Stimulated activated CD8-positive, alpha-beta memory T cell treated with anti-CD3 and anti-CD28 coated beads, Interleukin-15, amount 100 ng/mL, for 48 hours (primary cell): ENCODE measurements around the gene MTRFR.
"Not testable (repeated sequence)": the region's sequence is repeated elsewhere in the genome, so short reads cannot be mapped to it uniquely, and the experiment has no call there.

ENCODE experiments used
- DNase-seq, 2 donors: peaks; one replicate each; pipeline ENCODE4 v3.0.0-alpha.2; 2020; ENCODE audit warnings: low read depth in 2 of 2

Gene MTRFR

DNA sequence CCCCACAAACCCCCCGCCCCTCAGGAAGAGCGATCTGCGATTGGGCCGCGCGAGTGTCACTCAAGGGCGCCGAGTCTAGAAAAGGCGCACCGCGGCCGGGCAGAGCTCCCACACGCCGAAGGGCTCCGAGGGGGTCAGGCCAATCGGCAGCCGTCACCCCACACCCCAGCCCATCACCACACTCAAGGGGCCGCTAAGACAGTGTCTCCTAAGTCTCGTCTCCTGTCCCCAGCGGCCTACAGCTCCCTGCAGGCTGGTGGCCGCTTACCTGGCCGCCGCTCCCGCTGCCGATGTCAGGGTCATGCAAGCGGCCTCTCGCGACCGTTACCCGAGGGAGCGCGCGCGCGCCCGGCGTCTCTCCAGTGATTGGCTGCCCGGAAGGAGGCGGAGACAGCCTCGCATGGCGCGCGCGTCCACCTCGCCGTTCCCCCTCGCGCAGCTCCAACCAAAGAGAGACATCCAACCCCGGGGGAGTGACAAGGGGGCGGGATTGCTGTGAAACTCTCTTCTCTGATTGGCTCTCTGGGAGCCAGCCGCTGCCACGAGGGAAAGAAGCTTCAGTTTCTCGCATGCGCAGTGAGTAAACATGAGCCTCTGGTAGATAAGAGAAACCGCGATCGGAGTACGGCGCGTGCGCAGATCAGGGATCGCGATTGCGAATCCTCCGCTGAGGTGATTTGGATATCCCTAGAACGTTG is at the start of gene MTRFR, which contains the start of gene MPHOSPH9:
MTRFR (plus strand) TSS at position 630 of the 698 bp plus-strand sequence. CDS start 20,239 bp downstream, outside the sequence.
MPHOSPH9 (minus strand) TSS at position 335 of the 698 bp plus-strand sequence. CDS start 2,777 bp downstream, outside the sequence.
- peak; percentile 98 to 99 for DNase-seq

DNA sequence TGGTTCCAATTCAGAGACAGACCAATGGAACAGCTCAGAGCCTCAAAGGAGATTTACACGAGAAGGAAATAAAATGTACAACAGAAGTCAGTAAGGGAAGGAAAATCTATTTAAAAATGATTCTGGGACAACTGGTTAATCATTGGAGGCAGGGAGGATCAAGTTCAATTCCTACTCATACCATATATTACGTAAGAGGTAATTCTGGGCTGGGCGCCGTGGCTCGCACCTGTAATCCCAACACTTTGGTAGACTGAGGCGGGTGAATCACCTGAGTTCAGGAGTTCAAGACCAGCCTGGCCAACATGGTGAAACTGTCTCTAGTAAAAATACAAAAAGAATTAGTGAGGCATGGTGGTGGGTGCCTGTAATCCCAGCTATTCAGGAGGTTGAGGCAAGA is 45.6 kb upstream of the MTRFR start:
- no peak for DNase-seq

DNA sequence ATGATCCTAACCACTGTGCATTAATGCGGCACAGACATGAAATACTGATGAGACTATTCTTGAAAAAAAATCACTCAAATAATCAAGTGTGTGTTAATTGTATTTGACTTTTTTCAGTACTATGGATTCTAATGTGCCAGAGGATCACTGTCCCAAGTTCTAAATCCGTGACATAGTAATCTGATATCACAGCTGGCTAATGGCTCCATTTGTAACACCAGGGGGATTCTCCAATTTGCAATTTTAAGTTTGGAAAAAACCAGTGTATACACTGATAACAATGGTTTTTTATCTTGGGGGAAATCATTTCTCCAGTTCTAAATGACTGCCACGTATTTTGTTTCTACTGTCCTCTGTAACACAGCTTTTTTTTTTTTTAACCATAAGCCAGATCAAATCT is 33.3 kb upstream of the MTRFR start:
- DNase-seq = no peak

DNA sequence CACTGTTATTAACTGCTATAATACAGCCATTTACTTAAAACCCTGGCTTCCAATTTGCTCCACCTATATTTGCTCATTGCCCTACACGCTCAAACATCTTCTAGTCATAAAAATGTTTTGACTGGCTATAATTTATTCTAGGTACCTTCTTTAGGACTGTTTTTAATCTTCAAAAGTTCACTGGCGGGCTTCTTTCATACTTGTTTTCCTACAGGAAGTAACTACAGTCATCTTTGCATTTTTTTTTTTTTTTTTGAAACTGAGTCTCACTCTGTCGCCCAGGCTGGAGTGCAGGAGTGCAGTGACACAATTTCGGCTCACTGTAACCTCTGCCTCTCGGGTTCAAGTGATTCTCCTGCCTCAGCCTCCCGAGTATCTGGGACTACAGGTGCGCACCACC is 32.8 kb upstream of the MTRFR start:
- DNase-seq = no peak

DNA sequence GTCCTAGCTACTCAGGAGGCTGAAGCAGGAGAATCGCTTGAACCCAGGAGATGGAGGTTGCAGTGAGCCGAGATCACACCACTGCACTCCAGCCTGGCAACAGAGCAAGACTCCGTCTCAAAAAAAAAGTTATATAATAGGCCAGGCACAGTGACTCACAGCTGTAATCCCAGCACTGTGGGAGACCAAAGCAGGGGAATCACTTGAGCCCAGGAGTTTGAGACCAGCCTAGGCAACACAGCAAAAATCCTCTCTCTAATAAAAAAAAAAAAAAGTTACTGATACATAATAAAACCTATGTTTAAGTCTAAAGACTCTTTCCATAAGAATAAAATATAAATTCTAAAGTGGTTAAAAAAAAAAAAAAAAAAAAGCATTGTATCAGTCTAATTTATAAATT is 26.4 kb upstream of the MTRFR start:
- DNase-seq = not testable (repeated sequence)

DNA sequence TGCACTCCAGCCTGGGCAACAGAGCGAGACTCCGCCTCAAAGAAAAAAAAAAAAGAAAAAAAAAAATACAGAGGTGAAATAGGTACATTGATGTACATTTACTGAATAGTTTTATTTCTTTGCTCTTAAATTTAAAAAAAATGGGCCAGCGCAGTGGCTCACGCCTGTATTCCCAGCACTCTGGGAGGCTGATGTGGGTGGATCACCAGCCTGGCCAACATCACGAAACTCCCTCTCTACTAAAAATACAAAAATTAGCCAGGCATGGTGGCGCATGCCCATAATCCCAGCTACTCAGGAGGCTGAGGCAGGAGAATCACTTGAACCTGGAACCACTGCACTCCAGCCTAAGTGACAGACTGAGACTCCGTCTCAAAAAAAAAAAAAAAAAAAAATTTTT is 25.4 kb upstream of the MTRFR start:
- not testable (repeated sequence) for DNase-seq

DNA sequence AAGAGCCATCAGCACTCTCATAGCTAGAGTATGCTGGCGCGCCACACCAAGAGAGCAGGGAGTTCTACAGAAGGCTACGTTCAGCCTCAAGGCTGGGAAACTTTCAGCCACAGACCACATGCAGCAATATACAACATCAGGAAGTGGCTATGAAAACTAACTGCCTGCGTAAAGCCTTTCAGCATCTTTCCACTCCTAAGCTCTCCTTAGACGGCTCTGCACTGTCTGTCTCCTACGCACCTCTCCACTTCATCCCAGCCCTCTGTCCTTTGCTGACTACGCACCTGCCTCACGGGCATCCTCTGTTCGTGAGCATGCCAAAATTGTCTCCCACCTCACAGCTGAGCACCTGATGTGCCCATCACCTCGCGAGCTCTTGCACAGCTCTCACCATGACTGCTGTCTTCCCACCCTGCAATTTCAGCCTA is 10.0 kb upstream of the MTRFR start:
- peak; percentile 47 to 59 for DNase-seq

DNA sequence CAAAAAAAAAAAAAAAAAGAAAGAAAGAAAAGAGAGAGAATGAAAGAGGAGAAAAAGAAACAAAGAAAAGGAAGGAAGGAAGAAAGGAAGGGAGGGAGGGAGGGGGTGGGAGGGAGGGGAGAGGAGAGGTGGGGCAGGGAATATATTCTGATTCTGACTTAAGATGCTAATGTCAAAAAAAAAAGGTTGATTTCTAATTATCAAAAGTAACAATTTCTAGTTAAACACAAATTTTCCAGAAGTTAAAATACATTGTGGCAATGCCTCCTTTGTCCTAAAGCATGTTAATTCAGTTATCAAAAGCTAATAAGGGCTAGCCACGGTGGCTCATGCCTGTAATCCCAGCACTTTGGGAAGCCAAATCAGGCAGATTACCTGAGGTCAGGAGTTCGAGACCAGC is 7.8 kb upstream of the MTRFR start:
- no peak for DNase-seq

DNA sequence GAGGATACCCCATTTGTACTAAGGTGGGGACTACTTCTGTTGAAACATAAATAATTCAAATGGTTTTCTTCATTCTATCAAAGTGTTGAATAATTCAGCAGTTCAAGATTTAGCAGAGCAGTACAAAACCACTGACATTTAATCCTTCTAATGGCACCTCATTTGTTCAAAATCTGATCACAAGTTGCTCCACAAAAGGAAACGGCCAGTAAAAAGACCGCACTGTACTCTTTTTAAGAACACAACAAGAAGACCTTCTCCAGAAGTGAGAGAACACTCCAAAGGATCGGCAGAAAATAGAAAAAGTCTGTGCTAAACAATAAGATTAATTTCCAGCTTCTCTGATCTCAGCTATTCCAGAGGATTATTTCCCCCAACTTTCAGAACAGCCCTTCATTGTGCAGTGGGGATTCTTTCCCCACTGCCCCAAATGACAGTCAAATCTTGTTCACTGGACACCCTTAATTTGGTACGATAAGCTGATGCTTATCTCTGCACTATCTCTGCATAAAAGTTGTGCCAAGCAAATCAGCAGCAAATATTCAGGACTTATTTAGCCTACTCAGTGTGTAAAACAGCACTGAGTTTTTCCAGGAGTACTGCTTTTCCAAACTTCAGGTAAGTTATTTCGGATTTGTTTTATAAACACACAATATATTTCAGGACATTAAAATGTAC is 5.5 kb upstream of the MTRFR start:
- DNase-seq = no peak

DNA sequence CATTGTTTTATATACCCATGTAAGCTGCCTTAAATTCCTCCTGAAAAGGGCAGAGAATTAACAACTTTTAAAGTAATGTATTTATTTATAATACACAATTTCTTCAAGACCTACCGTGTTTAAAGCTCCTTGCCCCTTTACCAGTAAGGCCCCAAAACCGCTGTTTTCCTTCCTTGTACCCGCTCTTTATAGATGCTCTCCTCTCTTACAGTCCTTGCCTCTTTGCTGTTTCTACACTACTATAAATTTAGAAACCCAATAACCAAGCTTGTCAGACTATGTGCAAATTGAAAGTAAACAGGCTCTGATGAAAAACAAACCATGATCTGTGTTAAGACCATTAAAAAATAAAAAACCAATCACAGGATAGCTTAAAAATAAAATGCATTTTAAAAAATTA is 4.2 kb upstream of the MTRFR start:
- no peak for DNase-seq

DNA sequence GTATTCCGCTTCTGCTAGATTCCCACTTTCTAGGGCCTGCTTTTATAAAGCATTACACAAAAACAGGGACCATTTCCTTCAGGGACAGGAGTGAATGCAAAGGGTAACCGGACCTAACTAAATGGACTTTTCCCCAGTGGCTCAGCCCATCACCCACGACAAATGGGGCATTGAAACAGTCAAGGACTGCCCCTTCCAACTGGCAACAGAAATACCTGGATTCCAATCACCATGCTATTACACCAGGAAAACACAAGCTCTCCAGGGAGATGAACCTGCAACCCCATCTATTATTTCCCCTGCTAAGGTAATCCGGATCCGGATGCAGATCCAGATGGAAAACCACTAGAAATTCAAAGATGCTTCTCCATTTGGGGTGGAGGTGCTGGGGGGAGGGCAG is 1.3 kb upstream of the MTRFR start:
- no peak for DNase-seq

DNA sequence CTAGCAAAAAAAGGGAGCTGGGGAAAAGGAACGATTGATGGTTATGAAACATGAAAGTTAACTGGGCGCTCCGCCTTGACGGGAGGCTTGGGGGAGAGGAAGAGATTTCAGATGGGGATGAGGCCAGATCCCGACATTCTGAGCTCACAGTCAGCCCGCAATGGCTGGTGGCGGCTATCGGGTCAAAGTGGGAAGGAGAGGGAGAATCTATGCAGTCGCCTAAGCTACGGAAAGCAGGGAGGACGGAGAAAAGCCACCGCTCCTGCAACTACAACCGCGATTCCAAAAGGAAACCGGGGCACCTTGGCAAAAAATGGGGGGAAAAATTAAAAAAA is 797 bp upstream of the MTRFR start:
- DNase-seq = no peak

DNA sequence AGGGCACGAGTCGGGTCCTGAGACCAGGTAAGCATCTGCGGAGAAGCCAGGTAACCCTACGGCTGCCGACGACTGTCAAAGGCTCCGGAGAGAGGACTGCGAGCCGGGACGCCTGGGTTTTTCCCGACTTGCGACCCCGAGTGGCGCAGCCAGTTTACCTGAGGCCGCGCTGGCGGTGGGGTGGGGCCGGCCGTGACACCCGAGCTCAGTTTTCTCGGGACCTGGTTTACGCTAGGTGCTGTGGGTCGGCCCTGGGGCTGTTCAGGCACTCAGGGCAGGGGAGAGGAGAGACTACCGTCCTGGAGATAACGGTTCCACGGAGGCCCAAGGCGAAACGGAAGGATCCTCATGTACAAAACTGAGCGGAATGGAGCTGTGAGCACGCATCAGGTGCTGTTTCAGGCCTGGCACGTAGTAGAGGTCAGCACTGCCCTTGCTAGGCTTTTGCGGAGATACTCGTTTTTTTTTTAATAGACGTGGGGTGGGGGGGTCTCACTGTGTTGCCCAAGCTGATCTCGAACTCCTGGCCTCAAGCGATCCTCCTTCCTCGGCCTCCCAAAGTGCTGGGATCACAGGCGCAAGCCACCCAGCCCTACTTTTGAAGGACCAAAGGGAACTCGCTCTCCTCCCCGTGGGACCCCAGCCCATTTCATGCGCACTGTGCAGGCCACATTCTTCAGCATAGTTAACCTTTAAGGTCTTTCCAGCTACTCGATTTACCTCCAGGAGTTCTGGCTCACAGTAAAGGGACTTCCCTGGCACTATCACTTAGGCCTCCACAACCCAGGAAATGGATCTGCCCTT is 471 bp downstream of the MTRFR start:
- no peak for DNase-seq

DNA sequence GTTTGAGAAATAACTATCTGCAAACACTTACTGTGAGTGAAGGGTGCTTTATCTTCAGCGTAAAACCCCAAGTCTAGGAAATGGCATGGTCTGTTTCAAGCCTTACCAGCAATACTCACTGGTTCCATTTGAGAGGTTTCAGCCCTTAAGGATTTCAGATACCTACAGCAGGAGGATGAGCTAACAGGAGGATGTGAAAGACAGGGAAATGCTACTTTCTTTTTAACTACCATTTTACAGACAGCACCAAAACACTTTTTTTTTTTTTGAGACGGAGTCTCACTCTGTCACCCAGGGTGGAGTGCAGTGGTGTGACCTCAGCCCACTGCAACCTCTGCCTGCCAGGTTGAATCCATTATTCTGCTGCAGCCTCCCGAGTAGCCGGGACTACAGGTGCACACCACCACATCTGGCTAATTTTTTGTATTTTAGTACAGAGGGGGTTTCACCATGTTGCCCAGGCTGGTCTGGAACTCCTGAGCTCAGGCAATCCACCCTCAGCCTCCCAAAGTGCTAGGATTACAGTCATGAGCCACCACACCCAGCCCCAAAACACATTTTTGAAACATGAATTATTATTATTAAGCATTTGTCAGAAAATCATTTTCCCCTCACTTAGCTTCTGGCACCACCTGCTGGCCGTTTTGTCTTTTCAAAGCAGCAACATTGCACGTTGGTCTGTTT is 4.6 kb downstream of the MTRFR start:
- DNase-seq = peak; percentile 38 to 43

DNA sequence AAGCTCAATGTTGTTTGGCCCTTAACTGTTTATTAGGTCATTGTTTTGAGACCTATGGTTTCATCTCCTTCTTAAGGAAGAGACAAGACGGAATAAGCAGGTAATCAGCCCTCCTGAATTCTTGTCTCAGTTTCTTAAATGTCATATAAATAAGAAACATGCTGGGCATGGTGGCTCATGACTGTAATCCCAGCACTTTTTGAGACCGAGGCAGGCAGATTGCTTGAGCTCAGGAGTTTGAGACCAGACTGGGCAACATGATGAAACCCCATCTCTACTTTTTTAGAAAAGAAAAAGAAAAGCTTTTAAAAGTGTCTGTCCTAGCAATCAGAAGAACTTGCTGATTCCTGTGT is 5.1 kb downstream of the MTRFR start:
- no peak for DNase-seq

DNA sequence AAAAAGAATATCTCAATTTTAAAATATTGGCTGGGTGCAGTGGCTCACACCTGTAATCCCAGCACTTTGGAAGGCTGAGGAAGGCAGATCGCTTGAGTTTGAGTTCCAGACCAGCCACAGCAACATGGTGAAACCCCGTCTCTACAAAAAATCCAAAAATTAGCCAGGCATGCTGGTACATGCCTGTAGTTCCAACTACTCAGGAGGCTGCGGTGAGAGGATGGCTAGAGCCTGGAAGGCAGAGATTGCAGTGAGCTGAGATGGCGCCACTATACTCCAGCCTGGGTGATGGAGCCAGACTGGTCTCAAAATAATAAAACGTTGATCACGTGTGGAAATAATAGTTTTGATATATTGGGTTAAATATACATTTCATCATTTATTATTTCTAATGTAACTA is 5.7 kb downstream of the MTRFR start:
- DNase-seq = no peak

DNA sequence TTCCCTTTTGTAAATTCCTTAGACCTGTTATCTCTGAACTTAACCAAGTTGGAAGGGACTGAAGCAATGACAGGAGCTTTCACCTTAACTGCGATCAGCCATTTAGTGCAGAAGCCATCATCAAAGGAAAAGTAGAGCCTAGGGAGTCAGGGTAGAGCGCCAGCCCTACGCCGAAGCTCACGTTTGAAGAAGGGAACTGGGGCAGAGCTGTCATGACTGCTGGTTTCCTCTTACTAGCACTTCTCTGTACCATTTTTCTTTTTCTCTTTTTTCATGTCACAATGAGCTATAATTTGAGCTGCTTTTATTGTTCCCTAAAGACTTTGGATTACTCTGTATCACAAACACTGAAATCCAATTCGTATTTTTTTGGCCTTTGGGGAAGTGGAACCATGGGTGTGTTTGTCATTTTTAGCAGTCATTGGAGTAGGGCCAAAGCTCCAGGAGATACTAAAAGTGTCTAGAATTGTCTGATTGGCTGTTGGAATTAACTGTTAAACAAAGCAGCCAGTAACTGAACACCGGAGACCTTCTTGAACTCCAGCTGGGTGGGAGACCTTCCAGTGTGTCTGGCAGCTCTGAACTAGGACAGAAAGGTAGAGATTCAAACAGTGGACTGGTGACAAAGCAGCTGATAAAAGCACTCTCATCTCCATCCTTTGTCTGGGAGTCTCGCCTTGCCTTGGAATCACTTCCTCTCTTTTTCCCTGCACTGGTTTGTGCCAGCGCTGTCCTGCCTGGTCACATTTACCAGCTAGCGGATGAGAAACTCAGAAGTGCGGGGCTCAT is 9.1 kb downstream of the MTRFR start:
- no peak for DNase-seq

DNA sequence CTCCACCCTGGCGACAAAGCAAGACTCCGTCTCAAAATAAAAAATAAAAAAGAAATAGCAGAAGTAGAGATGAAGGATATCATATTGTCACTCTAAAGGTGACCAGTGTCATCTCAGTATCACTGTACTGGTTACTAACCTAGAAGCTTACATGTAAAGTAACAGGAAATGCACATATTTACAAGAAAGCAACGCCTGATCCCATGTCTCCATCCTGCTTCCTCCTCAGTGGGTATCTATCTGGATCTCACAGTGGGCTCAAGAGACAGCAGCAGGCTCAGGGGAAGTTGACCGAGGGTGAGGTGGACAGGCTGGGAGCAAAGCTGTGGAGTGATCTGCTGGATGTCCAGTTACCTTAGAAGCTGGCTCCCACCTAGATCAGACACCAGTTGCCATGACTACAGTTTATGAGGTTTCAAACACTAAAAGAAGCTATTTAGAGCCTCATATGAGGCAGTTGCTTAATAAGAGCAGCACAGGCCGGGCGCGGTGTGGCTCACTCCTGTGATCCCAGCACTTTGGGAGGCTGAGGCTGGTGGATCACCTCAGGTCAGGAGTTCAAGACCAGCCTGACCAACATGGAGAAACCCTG is 10.5 kb downstream of the MTRFR start:
- DNase-seq = no peak

DNA sequence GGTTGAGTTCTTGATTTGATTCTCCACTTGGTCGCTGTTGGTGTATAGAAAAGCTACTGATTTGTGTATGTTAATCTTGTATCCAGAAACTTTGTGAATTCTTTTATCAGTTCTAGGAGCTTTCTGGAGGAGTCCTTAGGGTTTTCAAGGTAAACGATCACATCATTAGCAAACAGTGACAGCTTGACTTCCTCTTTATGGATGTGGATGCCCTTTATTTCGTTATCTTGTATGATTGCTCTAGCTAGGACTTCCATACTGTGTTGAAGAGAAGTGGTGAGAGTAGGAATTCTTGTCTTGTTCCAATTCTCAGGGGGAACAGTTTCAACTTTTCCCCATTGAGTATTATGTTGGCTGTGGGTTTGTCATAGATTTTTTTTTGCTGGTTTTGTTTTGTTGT is 12.4 kb downstream of the MTRFR start:
- no peak for DNase-seq

DNA sequence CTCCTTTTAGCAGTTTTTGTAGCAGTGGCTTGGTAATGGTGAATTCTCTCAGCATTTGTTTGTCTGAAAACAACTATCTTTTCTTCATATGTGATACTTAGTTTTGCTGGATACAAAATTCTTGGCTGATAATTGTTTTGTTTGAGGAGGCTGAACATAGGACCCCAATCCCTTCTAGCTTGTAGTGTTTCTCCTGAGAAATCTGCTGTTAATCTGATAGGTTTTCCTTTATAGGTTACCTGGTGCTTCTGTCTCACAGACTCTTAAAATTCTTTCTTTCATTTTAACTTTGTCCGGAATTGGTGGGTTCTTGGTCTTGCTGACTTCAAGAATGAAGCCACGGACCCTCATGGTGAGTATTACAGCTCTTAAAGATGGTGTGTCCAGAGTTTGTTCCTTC is 14.9 kb downstream of the MTRFR start:
- DNase-seq = not testable (repeated sequence)
